NCI-H146 treated with DMSO at 0.1 percent for 48 hours (cell line): ENCODE results near the gene GABRP.
A peak's percentile ranks its signal among the peaks of the same experiment; 100 is the strongest.
"Not testable (repeated sequence)": the region's sequence is repeated elsewhere in the genome, so short reads cannot be mapped to it uniquely, and the experiment has no call there.

ENCODE experiments used
- DNase-seq: peaks from one replicate; lab custom pipeline; 2025; ENCODE audit not compliant: unreplicated experiment; lab: John Stamatoyannopoulos, UW

The GABRP gene

GRCh38 chr5:170791325-170791954, 7.9 kb downstream of the GABRP start:
- peak; percentile 31 for DNase-seq

- DNase-seq: no peak
These were observed 9.4 kb downstream of the GABRP start for GRCh38 chr5:170792878-170793277.

GRCh38 chr5:170795154-170795553, 11.6 kb downstream of the GABRP start:
- no peak for DNase-seq

GRCh38 chr5:170805666-170806065, 22.1 kb downstream of the GABRP start:
- DNase-seq: no peak

GRCh38 chr5:170809551-170809950, 26.0 kb downstream of the GABRP start:
- peak; percentile 11 for DNase-seq

- DNase-seq: no peak
These were observed 28.2 kb downstream of the GABRP start for GRCh38 chr5:170811719-170812118.

- DNase-seq: no peak
These were observed 29.7 kb downstream of the GABRP start for GRCh38 chr5:170813231-170813630.

GRCh38 chr5:170817195-170817594, 33.7 kb downstream of the GABRP start:
- DNase-seq: no peak

- DNase-seq: no peak
These were observed 34.7 kb downstream of the GABRP start for GRCh38 chr5:170818232-170818631.

- DNase-seq: no peak
These were observed 36.3 kb downstream of the GABRP start for GRCh38 chr5:170819824-170820223.

GRCh38 chr5:170821257-170821800, 37.8 kb downstream of the GABRP start:
- no peak for DNase-seq

GRCh38 chr5:170826117-170826516, 42.6 kb downstream of the GABRP start:
- DNase-seq: no peak

GRCh38 chr5:170832241-170832640, 48.7 kb downstream of the GABRP start:
- DNase-seq: no peak

GRCh38 chr5:170833981-170834380, 50.5 kb downstream of the GABRP start:
- DNase-seq: not testable (repeated sequence)

- no peak for DNase-seq
These were observed 52.7 kb downstream of the GABRP start for GRCh38 chr5:170836226-170836625.

- no peak for DNase-seq
These were observed 60.3 kb downstream of the GABRP start for GRCh38 chr5:170843870-170844269.

- no peak for DNase-seq
These were observed 61.1 kb downstream of the GABRP start for GRCh38 chr5:170844651-170845050.

GRCh38 chr5:170846416-170846815, 62.9 kb downstream of the GABRP start:
- DNase-seq: no peak

GRCh38 chr5:170846846-170847245, 63.3 kb downstream of the GABRP start:
- no peak for DNase-seq

GRCh38 chr5:170848033-170848432, 64.5 kb downstream of the GABRP start:
- no peak for DNase-seq

GRCh38 chr5:170849374-170849773, 65.8 kb downstream of the GABRP start:
- no peak for DNase-seq

- DNase-seq: no peak
These were observed 71.0 kb downstream of the GABRP start for GRCh38 chr5:170854566-170854965.

- DNase-seq: no peak
These were observed 73.5 kb downstream of the GABRP start for GRCh38 chr5:170857066-170857465.
